ENCODE data around the gene LRTM2.
"Not testable (repeated sequence)": the region's sequence is repeated elsewhere in the genome, so short reads cannot be mapped to it uniquely, and the experiment has no call there.

Gene LRTM2

GRCh38 chr12:1812650-1813302 lies 7.6 kb upstream of the LRTM2 start:
- DNase-seq, result no peak

- no peak for DNase-seq
Observed at GRCh38 chr12:1814266-1814665, 6.1 kb upstream of the LRTM2 start.

- no peak for DNase-seq
Observed at GRCh38 chr12:1815108-1815507, 5.3 kb upstream of the LRTM2 start.

DNA sequence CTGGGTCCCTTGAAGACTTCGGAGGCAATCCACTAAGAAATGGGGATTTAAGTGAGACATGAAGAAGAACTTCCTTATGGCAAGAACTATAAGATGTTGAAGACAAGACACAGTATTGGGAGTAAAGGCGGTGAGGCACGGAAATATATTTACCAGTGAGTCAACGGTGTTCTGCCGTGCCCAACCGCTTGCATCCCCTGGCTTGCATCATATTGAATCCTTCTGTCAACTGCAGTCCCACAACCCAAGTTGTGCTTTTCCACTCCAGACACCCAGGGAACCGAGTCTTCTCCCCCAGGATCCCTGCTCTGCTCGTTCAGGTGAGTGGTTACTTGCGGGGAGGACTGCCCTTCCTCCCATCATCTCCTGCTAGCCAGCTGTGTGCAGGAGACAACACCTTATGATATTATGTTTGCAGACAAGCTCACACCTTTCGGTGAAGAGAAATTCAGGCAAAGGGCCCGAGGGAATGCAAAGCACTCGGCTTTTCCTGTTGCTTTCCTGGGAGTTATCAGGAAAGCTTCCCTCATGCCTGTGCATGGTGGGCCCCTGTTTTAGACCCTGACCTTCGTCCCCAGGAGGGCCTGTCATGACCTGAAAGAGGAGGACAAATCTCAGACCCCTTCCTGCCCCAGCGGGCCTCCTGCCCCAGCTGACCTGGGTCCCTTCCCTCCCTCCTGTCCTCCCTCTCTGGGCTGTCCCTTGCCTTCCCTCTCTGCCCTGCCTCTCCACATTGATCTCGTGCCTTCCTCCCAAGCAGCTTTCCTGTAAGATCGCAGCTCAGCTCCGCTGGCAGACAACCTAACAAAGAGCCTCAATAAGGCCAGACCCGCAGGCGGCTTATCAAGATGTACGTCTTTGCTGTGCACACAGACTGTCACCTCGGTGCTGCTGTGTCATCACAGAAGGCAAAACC lies 4.3 kb upstream of the LRTM2 start:
- DNase-seq, result no peak

DNA sequence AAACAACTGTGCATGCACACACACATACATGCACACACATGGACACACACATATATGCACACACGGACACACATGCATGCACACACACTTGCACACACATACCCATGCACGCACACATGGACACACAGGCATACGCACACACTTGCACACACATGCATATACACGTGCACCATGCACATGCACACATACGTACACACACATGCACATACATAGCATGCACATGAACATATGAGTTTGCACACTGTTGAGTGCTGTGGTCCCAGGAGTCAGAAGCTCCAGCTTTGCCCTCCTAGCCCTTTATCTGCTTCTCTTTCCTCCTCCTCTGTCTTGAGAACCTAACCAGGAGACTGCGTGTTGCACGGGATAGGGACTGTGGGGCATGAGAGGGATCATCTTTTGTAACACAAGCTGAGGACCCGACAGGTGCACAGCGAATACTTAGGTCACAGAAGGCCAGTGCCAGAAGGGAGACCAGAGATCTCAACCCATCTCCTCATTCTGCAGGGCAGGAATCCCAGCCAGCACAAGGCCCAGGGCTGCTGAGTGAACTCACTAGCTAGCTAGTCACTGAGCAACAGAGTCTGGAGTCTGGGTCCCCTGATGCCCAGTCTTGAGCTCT lies 3.5 kb upstream of the LRTM2 start:
- no peak for DNase-seq

DNA sequence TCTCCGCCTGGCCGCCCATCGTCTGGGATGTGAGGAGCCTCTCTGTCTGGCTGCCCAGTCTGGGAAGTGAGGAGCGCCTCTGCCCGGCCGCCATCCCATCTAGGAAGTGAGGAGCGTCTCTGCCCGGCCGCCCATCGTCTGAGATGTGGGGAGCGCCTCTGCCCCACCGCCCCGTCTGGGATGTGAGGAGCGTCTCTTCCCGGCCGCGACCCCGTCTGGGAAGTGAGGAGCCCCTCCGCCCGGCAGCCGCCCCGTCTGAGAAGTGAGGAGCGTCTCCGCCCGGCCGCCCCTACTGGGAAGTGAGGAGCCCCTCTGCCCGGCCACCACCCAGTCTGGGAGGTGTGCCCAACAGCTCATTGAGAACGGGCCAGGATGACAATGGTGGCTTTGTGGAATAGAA lies 2.4 kb upstream of the LRTM2 start:
- not testable (repeated sequence) for DNase-seq

- no peak for DNase-seq
Observed at GRCh38 chr12:1819050-1819449, 1.3 kb upstream of the LRTM2 start.

DNA sequence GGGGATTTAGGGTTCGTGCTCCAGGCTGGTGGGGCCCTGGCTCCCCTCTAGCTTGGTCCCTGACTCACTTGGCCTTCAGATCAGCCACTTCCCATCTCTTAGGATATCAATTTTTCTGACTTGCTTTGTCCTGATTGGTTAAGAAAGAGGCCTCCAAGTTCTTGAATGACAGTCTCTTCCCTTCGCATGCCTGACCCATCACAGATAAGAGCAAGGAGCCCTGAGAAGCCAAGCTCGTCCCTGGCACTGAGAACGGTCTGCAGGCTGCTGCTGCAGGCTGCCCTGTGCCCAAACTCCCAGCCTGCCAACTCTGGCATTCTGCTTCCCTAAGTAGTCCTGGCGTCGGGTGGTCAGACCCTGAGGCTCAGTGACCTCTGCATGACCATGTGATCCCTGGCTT lies 794 bp upstream of the LRTM2 start:
- no peak for DNase-seq

- no peak for DNase-seq
Observed at GRCh38 chr12:1820896-1821291, 529 bp downstream of the LRTM2 start.

GRCh38 chr12:1821805-1822204 lies 1.4 kb downstream of the LRTM2 start:
- DNase-seq, result no peak

DNA sequence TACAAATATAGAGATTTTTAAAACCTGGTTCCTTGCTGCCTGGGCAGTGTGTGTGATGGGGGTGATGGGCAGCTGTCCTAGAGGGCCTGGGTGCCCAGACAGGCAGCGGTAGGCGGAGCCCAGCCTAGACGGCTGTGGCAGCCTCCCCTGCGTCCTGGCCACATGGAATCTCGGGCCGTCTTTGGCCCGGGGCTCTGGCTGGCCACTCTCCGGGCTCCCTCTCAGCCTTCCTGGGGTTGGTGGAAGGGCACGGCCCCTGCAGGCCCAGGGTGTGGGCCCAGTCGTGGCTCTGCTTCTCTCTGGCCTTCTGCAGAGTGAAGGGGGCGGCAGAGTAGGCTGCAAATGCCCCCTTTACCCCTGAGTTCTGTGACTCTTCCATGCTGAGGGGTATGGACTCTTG lies 2.3 kb downstream of the LRTM2 start:
- no peak for DNase-seq

DNA sequence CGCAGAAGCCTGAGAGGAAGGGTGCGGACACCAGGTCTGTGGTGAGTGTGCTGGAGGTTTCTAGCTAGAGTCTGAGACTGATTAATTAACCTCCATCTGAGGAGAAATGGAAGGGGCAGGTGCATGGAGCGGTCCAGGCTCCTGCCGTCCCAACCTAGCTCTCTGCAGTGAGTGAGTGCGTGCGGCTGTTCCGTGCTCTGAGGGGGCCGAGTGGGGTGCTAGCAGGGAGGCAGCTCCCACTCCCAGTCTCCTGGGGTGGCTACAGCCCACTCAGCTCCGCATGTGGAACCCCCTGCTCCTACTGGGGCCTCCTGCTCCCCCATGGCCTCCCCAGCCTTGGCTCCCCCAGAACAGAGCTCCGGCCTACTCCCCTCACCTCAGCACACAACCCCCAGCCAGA lies 2.9 kb downstream of the LRTM2 start:
- no peak for DNase-seq

- no peak for DNase-seq
Observed at GRCh38 chr12:1825382-1826102, 5.2 kb downstream of the LRTM2 start.

DNA sequence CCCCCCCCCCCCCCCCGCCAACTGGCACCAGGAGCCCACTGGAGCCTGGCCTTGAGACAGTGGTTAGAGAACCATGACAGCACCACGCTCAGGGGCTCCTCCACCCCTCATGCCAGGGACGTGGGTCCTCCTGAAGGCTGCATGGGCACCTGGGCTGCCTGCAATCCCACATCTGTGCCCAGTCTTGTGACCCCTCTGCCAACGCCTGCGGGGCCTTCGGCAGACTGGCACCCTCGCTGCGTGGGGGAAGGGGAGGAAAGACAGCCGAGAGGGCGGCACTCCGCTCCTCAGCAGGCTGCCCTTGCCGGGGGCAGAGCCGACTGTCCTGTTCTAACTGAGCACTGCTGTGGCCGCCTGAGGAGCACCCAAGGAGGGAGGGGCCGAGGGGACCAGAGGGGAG lies 6.0 kb downstream of the LRTM2 start:
- no peak for DNase-seq

- no peak for DNase-seq
Observed at GRCh38 chr12:1826867-1827705, 6.7 kb downstream of the LRTM2 start.

- DNase-seq, result no peak
Observed at GRCh38 chr12:1827826-1828805, 7.8 kb downstream of the LRTM2 start.

DNA sequence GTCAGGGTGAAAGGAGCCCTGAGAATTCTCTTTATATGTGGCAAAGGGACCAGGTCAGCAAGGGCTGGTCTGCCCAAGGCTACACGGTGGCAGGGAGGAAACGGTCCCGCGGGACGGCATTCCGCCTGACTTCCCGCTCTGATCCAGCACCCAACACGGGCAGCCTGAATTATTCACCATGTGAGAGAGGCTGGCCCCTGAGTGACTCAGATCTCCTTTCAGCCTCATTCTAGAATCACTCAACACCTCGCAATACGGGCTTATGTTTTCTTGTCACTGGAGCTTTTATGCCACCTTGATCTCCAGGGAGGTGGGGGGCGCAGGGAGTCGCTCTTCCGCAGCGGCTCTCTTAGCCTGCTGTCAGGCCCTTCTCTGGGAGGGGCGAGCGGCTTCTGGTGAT lies 8.5 kb downstream of the LRTM2 start:
- no peak for DNase-seq

DNA sequence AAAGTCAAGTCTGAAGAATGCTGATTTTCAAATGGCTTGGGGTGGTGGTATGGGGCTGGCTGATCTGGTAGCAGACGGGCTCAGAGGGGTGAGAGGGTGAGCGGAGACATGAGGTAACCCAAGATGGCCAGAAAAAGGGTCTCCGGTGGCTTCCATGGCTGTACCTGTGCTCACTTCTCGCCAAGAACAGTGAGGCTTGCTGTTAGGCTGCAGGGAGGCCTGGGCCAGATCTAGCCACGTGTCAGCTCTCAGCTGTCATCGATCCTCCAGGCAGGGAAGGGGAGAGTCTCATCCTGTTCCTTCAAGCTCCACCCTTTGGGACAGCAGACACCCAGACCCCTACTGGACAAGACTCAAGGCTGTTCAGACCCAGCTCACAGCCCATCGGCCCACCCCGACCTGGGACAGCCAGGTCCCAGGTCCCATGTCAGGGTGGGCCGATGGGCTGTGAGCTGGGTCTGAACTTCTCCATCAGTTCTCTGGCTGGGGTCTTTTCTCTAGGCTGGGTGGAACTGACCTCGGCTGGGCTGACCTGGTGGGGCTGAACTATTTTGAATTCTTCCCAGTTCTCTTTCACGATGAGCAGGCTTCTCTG lies 9.0 kb downstream of the LRTM2 start:
- no peak for DNase-seq

- no peak for DNase-seq
Observed at GRCh38 chr12:1830401-1830845, 10.1 kb downstream of the LRTM2 start.

Measured in stimulated activated CD4-positive, alpha-beta T cell treated with anti-CD3 and anti-CD28 coated beads, Interleukin-4, amount 100 ng/mL, for 24 hours (primary cell).